GM19351 (cell line): ENCODE results near the gene HERPUD1.
A peak's percentile ranks its signal among the peaks of the same experiment; 100 is the strongest.
"Not testable (repeated sequence)": the region's sequence is repeated elsewhere in the genome, so short reads cannot be mapped to it uniquely, and the experiment has no call there.

ENCODE experiments used
- ATAC-seq: cut with Tn5 transposase; IDR thresholded peaks from one replicate; pipeline ENCODE4 v1.9.1; 2021; ENCODE audit warnings: mild to moderate bottlenecking, moderate library complexity; ENCODE audit not compliant: unreplicated experiment

HERPUD1 gene

GRCh38 chr16:56953006-56953405, 21.1 kb downstream of the HERPUD1 start:
- no peak for ATAC-seq

- ATAC-seq, result no peak
These were observed 24.1 kb downstream of the HERPUD1 start for GRCh38 chr16:56956076-56956475.

GRCh38 chr16:56956756-56957155, 24.8 kb downstream of the HERPUD1 start:
- no peak for ATAC-seq

- no peak for ATAC-seq
These were observed 28.8 kb downstream of the HERPUD1 start for GRCh38 chr16:56960681-56961281.

- ATAC-seq, result no peak
These were observed 29.4 kb downstream of the HERPUD1 start for GRCh38 chr16:56961386-56961785.

- ATAC-seq, result no peak
These were observed 29.9 kb downstream of the HERPUD1 start, which contains the start of gene CETP for GRCh38 chr16:56961851-56962281. Gene CETP (plus strand): TSS chr16:56961950. CDS start chr16:56961980, 30 bp downstream.

- peak; percentile 73 for ATAC-seq
These were observed 32.6 kb downstream of the HERPUD1 start for GRCh38 chr16:56964243-56965148.

GRCh38 chr16:56965149-56966092, 33.5 kb downstream of the HERPUD1 start:
- ATAC-seq, result no peak

- no peak for ATAC-seq
These were observed 34.1 kb downstream of the HERPUD1 start for GRCh38 chr16:56966093-56966475.

- ATAC-seq, result no peak
These were observed 35.8 kb downstream of the HERPUD1 start for GRCh38 chr16:56967733-56968132.

GRCh38 chr16:56969769-56970168, 37.8 kb downstream of the HERPUD1 start:
- ATAC-seq, result no peak

- peak; percentile 70 for ATAC-seq
These were observed 39.2 kb downstream of the HERPUD1 start for GRCh38 chr16:56970934-56971767.

- ATAC-seq, result no peak
These were observed 39.8 kb downstream of the HERPUD1 start for GRCh38 chr16:56971768-56972043.

GRCh38 chr16:56972403-56973293, 40.7 kb downstream of the HERPUD1 start:
- no peak for ATAC-seq

- ATAC-seq, result no peak
These were observed 41.4 kb downstream of the HERPUD1 start for GRCh38 chr16:56973294-56973689.

- ATAC-seq, result not testable (repeated sequence)
These were observed 42.0 kb downstream of the HERPUD1 start for GRCh38 chr16:56973899-56974298.

GRCh38 chr16:56974549-56975300, 42.8 kb downstream of the HERPUD1 start:
- no peak for ATAC-seq

- no peak for ATAC-seq
These were observed 43.8 kb downstream of the HERPUD1 start for GRCh38 chr16:56975714-56976113.

- ATAC-seq, result no peak
These were observed 45.3 kb downstream of the HERPUD1 start for GRCh38 chr16:56977216-56977615.
